Measurements from ENCODE around the gene GPR89B. TPM values are rescaled to one million over a fixed set of nuclear protein-coding genes. Genes with fewer than 3 reads are reported as not detected.

GPR89B gene
- total RNA-seq, 4 donors from 2014 or later = 14.2 to 22.4 (median 18.7) TPM

- WGBS, 2 donors = 85 to 89% methylated on average over 6 to 7 of the region's 7 CpGs
- Histone ChIP-seq H3K36me3 (no peaks in the 10 kb centered on the region), H3K27me3 (peaks cover 0 to 5% (median 0%) of the 10 kb centered on the region in 4 donors), H3K27ac (no peak within 1 kb of the TSS), H3K4me1 (no peaks in the 10 kb centered on the region), H3K9me3 (no peaks in the 10 kb centered on the region), H3K4me3 (no peak within 1 kb of the TSS)
- no peak for TF ChIP-seq CTCF (IDR thresholded peaks at IDR 0.05)
- no peak for TF ChIP-seq POLR2A (IDR thresholded peaks at IDR 0.05)
- DNase-seq = no peak
- intact Hi-C loops (cut with DNase I) = no loop called here
Observed at GRCh38 chr1:147902253-147902845, 25.9 kb upstream of the GPR89B start, which contains the start of gene GJA8. TSS of gene GJA8 (plus strand) at chr1:147902795. CDS start at chr1:147907956, 5,161 bp downstream.

- TF ChIP-seq CTCF (IDR thresholded peaks at IDR 0.05) (no peak), POLR2A (IDR thresholded peaks at IDR 0.05) (no peak)
- Histone ChIP-seq H3K4me3 (no peak overlapping the region), H3K27ac (no peak overlapping the region), H3K27me3 (peaks cover 0 to 13% (median 0%) of the 10 kb centered on the region in 4 donors), H3K4me1 (no peaks in the 10 kb centered on the region), H3K9me3 (no peaks in the 10 kb centered on the region), H3K36me3 (no peaks in the 10 kb centered on the region)
- DNase-seq = no peak
- intact Hi-C loops (cut with DNase I) = no loop called here
- WGBS, 2 donors = 70 to 76% methylated on average over 3 of the region's 3 CpGs
Observed at GRCh38 chr1:147904726-147905125, 23.5 kb upstream of the GPR89B start.

GRCh38 chr1:147907786-147908509 is 20.3 kb upstream of the GPR89B start:
- H3K36me3 ChIP-seq = no peaks in the 10 kb centered on the region
- intact Hi-C loops (cut with DNase I) = no loop called here
- no peaks in the 10 kb centered on the region for H3K9me3 ChIP-seq
- 89 to 95% methylated on average over 28 to 32 of the region's 44 CpGs for WGBS, 2 donors
- no peak for TF ChIP-seq POLR2A (IDR thresholded peaks at IDR 0.05)
- no peak for TF ChIP-seq CTCF (IDR thresholded peaks at IDR 0.05)
- H3K4me1 ChIP-seq = no peaks in the 10 kb centered on the region
- no peak overlapping the region for H3K27ac ChIP-seq
- peaks cover 0 to 13% (median 0%) of the 10 kb centered on the region in 4 donors for H3K27me3 ChIP-seq
- H3K4me3 ChIP-seq = no peak overlapping the region
- DNase-seq = no peak

GRCh38 chr1:147912553-147912952 is 15.7 kb upstream of the GPR89B start:
- Histone ChIP-seq H3K36me3 (no peaks in the 10 kb centered on the region), H3K9me3 (no peaks in the 10 kb centered on the region), H3K27me3 (peaks cover 0 to 32% (median 0%) of the 10 kb centered on the region in 4 donors), H3K27ac (no peak overlapping the region), H3K4me1 (no peaks in the 10 kb centered on the region), H3K4me3 (no peak overlapping the region)
- no peak for TF ChIP-seq POLR2A (IDR thresholded peaks at IDR 0.05)
- no peak for TF ChIP-seq CTCF (IDR thresholded peaks at IDR 0.05)
- intact Hi-C loops (cut with DNase I) = no loop called here
- no peak for DNase-seq
- WGBS, 2 donors = 69 to 72% methylated on average over 2 of the region's 2 CpGs

GRCh38 chr1:147913362-147913942 is 14.8 kb upstream of the GPR89B start:
- no peak for TF ChIP-seq CTCF (IDR thresholded peaks at IDR 0.05)
- no peak for TF ChIP-seq POLR2A (IDR thresholded peaks at IDR 0.05)
- intact Hi-C loops (cut with DNase I) = no loop called here
- Histone ChIP-seq H3K36me3 (no peaks in the 10 kb centered on the region), H3K9me3 (no peaks in the 10 kb centered on the region), H3K27ac (no peak overlapping the region), H3K4me1 (no peaks in the 10 kb centered on the region), H3K4me3 (no peak overlapping the region), H3K27me3 (peaks cover 0 to 26% (median 0%) of the 10 kb centered on the region in 4 donors)
- no peak for DNase-seq
- 88 to 96% methylated on average over 7 of the region's 7 CpGs for WGBS, 2 donors

Data from esophagus squamous epithelium (tissue), 5 donors.